DMS79 treated with DMSO at 0.1 percent for 48 hours (cell line): Measurements from ENCODE around the gene PDIK1L.

Source experiments
- DNase-seq: peaks from one replicate; lab custom pipeline; 2025; lab: John Stamatoyannopoulos, UW

PDIK1L gene

GRCh38 chr1:26122988-26123973 is 11.7 kb downstream of the PDIK1L start:
- DNase-seq: no peak

GRCh38 chr1:26124418-26125331 is 13.1 kb downstream of the PDIK1L start:
- no peak for DNase-seq

GRCh38 chr1:26125382-26125781 is 13.8 kb downstream of the PDIK1L start:
- DNase-seq: no peak

- no peak for DNase-seq
Observed at GRCh38 chr1:26125946-26126320, 14.3 kb downstream of the PDIK1L start.

GRCh38 chr1:26126321-26127084 is 14.9 kb downstream of the PDIK1L start:
- peak; percentile 99 for DNase-seq

- no peak for DNase-seq
Observed at GRCh38 chr1:26127235-26128163, 15.9 kb downstream of the PDIK1L start.

- DNase-seq: no peak
Observed at GRCh38 chr1:26129778-26130177, 18.2 kb downstream of the PDIK1L start.

GRCh38 chr1:26130695-26131094 is 19.1 kb downstream of the PDIK1L start:
- DNase-seq: no peak

- no peak for DNase-seq
Observed at GRCh38 chr1:26132128-26132833, 20.7 kb downstream of the PDIK1L start.

GRCh38 chr1:26132834-26133167 is 21.2 kb downstream of the PDIK1L start:
- DNase-seq: no peak

- DNase-seq: no peak
Observed at GRCh38 chr1:26134466-26134865, 22.8 kb downstream of the PDIK1L start.

- DNase-seq: peak; percentile 96
Observed at GRCh38 chr1:26138974-26139558, 27.4 kb downstream of the PDIK1L start.

GRCh38 chr1:26142159-26142558 is 30.5 kb downstream of the PDIK1L start:
- no peak for DNase-seq

- peak; percentile 94 for DNase-seq
Observed at GRCh38 chr1:26145041-26145959, 33.7 kb downstream of the PDIK1L start.

- no peak for DNase-seq
Observed at GRCh38 chr1:26145960-26146294, 34.3 kb downstream of the PDIK1L start.

- DNase-seq: no peak
Observed at GRCh38 chr1:26148887-26149286, 37.3 kb downstream of the PDIK1L start.

GRCh38 chr1:26153966-26154532 is 42.4 kb downstream of the PDIK1L start:
- DNase-seq: no peak

- no peak for DNase-seq
Observed at GRCh38 chr1:26154750-26155149, 43.1 kb downstream of the PDIK1L start.
